NCI-H1417 treated with DMSO at 0.1 percent for 48 hours (cell line): ENCODE results near the gene GPR39.

Experiments used
- DNase-seq: peaks from one replicate; lab custom pipeline; 2025; lab: John Stamatoyannopoulos, UW

The GPR39 gene

DNA sequence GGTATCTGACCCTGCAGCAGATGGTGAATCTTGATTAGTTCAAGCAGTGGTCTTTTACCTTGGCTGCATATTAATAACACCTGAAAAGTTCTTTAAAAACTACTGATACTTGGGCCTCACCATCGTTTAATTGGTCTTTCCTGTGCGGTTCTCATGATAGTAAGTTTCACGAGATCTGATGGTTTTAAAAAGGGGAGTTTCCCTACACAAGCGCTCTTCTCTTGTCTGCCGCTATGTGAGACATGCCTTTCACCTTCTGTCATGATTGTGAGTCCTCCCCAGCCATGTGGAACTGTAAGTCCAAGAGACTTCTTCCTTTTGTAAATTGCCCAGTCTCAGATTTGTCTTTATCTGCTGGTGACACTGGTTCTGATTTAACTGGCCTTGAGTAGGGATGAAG, 151.1 kb downstream of the GPR39 start:
- no peak for DNase-seq

- DNase-seq, result no peak
These were observed 152.1 kb downstream of the GPR39 start for GRCh38 chr2:132568656-132569055.

GRCh38 chr2:132573444-132574007, 156.9 kb downstream of the GPR39 start:
- no peak for DNase-seq

DNA sequence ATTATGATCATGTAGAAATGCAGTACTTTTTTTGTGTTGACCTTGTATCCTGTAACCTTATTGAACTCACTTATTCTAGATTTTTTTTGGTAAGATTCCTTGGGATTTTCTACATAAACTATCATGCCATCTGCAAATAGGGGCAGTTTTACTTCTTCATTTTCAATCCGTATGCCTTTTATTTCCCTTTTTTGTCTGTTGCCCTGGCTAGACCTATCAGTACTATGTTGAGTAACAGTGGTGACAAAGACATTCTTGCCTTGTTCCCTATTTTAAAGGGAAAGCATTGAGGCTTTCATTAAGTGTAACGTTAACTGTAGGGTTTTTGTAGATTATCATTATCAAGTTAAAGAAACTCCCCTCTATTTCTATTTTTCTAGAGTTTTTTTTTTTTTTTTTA, 161.1 kb downstream of the GPR39 start:
- no peak for DNase-seq

DNA sequence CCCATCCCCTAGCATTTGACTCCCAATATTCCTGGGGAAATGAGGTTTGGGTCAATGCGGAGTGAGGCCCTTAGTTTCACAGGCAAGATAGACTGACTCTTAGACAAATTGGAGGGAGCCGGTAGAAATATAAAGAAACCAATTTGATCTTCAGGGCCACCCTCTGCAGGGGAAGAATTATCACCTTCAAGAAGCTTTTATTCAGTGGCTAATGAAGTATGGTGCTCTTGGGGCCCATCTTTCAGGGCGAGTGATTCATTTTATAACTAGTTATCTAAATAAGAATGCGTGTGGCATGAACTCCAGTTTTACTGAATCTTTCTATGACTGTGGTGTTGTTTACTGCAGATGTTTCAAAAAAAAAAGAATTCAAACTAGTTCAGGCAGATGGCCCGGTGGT, 165.0 kb downstream of the GPR39 start:
- no peak for DNase-seq

GRCh38 chr2:132581991-132582738, 165.6 kb downstream of the GPR39 start:
- no peak for DNase-seq

DNA sequence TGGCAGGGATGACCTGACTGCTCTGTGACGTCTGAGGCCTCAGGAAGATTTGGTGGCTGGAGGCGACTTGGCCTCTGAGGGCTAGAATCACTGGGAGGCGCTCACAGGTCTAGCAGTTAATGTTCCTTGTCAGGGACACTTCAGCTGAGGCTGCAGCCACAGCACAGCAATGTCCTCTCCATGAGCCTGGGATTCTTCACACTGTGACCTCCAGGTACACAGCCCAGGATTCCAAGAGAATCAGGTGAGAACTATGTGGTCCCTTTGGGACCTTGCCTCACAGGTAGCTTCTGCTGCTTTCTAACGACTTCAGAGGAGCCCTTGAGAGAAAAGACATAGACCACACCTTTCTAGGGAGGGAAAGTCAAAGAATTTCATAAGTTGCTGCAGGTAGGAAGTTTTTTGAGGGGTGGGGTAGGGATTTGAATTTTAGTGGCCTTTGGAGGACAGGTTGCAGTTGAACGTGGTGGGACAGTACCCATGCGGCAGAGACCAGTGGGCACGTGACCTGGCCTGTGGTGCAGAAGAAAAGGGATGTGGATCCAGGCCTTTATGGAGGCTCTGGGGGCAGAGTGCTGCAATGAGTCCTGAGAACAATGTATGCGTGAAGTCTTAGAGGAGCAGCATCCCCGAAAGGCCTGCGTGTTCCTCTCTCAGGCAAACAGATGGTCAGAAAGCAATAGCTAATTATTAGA, 167.2 kb downstream of the GPR39 start:
- DNase-seq, result no peak

GRCh38 chr2:132584976-132585817, 168.6 kb downstream of the GPR39 start:
- DNase-seq, result no peak

DNA sequence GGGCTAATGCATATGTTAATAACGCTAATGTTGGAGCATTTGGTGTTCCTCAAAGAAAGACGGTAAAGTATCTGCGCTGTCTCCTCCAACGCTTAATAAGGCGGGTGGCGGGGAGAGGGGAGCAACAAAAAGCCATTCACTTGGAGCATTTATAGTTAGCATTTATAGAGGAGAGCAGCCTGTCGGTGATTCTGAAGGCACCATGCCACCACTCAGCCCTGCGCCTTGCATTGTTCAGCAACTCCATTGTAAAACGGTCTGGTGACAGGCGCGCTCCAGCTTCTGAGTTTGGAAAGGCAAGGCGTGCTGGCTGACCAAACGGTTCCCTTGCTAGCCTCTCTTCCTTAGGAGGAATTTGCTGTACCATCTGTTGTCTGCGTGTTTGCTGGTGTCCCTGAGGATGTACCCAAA, 169.5 kb downstream of the GPR39 start:
- DNase-seq, result no peak

GRCh38 chr2:132586835-132587234, 170.2 kb downstream of the GPR39 start:
- no peak for DNase-seq

GRCh38 chr2:132588576-132588975, 172.0 kb downstream of the GPR39 start:
- DNase-seq, result no peak

DNA sequence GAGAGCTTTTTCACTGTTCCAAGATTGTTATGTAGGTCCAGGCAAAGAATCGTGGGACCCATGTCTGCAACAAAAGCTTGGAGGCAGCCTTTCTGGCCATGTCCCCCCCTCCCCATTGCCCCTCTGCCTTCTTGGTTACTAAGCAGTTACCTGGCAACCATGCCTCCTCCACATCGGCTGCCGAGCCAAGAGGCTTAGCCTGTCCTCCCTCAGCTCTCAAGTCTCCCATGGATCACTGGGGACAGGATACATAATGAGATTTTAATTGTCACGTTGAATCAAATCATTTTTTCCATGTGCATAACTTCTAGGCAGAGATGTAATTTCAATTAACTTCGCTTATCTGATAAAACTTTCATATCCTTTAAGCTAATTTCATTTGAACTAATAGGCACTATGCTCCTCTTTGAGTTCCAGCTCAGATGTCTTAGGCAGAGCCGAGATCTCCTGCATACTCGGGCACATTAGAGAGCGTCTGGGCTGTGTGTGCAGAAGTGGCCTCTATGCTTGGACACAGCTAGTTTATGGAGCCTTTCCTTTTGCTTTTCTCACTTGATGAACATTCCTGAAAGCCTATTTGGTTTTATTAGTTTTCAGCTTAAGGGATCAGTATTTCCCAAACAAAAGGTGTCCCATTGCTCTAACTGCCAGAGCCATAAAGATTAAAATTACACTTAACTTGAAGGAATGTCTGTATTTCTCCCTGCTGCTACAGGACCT, 172.7 kb downstream of the GPR39 start:
- DNase-seq, result no peak

GRCh38 chr2:132589966-132590365, 173.4 kb downstream of the GPR39 start:
- DNase-seq, result no peak

DNA sequence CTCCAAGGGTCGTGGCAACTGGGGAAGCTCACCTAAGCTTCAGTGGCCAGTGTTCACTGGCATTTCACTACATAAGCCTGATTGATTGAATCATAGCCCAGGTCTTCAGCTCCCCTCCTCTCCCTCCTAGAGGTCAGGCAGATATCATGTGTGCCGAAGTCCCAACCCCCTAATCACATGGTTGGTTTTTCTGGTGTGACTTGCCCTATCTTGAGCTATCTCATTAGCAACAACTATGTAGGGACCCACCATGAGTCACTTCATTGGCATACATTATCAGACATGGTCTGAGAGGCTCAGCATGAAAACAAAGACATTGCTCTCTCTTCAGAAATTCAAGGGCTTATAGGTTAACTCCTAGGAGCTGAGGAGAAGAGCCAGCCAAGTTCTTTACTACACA, 176.6 kb downstream of the GPR39 start:
- no peak for DNase-seq

DNA sequence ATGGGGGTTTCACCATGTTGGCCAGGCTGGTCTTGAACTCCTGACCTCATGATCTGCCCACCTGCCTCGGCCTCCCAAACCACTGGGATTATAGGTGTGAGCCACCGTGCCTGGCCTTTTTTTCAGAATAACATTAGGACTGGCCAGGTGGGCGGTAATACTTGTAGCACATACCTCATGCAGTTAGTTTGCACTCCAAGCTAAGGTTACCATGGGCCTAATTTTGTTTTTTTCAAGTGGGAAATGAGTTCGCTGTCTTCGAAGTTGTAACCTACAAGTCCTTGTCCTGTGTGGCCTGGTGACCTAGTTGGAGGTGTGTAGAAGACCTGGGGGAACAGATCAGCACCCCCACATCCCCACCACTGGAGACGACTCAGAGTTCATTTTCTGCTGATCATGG, 178.6 kb downstream of the GPR39 start:
- no peak for DNase-seq

DNA sequence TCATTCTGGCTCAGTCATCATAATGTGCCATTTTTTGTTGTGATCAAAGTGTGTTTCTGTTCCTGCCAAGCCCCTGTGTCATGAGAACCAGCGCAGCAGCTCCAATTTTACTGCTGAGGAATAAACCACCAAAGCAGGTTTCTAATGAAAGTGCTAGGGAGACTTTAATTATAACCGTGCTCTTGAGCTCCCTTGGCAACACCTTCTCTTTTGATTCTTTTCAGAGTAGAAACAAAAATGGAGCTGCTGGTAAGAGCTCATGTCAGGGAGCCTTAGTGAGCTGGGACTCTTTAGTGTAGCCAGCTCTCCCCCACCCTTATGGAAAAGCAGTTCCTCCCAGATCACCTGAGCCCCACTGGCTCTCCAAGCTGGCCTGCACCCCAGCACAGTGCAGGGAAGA, 179.1 kb downstream of the GPR39 start:
- no peak for DNase-seq

- DNase-seq, result no peak
These were observed 180.6 kb downstream of the GPR39 start for GRCh38 chr2:132597166-132597565.

- DNase-seq, result no peak
These were observed 181.2 kb downstream of the GPR39 start for GRCh38 chr2:132597831-132598230.

DNA sequence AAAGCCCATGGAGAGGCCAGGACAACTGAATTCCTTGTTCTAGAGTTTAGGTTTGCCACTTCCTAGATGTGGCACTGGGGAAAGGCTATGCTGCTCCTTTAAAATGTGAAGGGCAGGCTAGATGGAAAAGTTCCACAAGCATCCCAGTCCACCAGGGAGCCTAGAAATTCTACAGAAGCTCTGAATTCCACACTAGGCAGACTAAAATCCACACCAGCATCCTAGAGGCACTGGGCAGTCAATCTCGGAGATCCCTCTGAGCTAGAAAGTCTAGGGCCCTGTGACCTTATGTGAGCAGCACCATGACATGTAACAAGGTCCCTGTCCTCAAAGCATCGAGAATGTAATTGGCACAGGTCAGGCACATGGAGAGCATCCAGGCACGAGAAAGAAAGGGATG, 181.9 kb downstream of the GPR39 start:
- no peak for DNase-seq

DNA sequence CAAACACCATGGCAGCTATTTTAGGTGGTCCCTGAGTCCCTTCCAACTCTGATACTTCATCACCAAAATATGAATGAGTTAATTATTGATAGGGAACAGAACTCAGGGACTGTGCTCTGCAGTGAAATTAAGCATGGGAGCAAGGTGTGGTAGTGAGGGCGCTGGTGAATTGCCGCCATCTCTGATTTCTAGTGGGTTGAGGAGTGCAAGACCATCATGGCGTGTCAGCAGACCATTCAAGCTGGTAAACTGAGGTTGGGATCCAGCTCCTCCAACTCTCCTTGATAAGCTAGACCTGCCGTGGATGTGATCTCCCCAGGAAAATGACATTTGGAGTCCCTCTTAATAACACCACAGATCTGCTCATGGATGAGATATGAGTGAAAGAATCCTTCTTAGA, 183.0 kb downstream of the GPR39 start:
- no peak for DNase-seq

- DNase-seq, result no peak
These were observed 188.0 kb downstream of the GPR39 start for GRCh38 chr2:132604561-132604960.
